Stimulated activated CD8-positive, alpha-beta memory T cell treated with anti-CD3 and anti-CD28 coated beads, Interleukin-4, amount 100 ng/mL, for 24 hours (primary cell): ENCODE measurements around the gene LRP4.
A peak's percentile ranks its signal among the peaks of the same experiment; 100 is the strongest.
"Not testable (repeated sequence)": the region's sequence is repeated elsewhere in the genome, so short reads cannot be mapped to it uniquely, and the experiment has no call there.

Source experiments
- DNase-seq: peaks from one replicate; pipeline ENCODE4 v3.0.0-alpha.2; 2020; ENCODE audit warnings: low read depth

LRP4 gene, protein sequence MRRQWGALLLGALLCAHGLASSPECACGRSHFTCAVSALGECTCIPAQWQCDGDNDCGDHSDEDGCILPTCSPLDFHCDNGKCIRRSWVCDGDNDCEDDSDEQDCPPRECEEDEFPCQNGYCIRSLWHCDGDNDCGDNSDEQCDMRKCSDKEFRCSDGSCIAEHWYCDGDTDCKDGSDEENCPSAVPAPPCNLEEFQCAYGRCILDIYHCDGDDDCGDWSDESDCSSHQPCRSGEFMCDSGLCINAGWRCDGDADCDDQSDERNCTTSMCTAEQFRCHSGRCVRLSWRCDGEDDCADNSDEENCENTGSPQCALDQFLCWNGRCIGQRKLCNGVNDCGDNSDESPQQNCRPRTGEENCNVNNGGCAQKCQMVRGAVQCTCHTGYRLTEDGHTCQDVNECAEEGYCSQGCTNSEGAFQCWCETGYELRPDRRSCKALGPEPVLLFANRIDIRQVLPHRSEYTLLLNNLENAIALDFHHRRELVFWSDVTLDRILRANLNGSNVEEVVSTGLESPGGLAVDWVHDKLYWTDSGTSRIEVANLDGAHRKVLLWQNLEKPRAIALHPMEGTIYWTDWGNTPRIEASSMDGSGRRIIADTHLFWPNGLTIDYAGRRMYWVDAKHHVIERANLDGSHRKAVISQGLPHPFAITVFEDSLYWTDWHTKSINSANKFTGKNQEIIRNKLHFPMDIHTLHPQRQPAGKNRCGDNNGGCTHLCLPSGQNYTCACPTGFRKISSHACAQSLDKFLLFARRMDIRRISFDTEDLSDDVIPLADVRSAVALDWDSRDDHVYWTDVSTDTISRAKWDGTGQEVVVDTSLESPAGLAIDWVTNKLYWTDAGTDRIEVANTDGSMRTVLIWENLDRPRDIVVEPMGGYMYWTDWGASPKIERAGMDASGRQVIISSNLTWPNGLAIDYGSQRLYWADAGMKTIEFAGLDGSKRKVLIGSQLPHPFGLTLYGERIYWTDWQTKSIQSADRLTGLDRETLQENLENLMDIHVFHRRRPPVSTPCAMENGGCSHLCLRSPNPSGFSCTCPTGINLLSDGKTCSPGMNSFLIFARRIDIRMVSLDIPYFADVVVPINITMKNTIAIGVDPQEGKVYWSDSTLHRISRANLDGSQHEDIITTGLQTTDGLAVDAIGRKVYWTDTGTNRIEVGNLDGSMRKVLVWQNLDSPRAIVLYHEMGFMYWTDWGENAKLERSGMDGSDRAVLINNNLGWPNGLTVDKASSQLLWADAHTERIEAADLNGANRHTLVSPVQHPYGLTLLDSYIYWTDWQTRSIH (N-terminal part only)

DNA sequence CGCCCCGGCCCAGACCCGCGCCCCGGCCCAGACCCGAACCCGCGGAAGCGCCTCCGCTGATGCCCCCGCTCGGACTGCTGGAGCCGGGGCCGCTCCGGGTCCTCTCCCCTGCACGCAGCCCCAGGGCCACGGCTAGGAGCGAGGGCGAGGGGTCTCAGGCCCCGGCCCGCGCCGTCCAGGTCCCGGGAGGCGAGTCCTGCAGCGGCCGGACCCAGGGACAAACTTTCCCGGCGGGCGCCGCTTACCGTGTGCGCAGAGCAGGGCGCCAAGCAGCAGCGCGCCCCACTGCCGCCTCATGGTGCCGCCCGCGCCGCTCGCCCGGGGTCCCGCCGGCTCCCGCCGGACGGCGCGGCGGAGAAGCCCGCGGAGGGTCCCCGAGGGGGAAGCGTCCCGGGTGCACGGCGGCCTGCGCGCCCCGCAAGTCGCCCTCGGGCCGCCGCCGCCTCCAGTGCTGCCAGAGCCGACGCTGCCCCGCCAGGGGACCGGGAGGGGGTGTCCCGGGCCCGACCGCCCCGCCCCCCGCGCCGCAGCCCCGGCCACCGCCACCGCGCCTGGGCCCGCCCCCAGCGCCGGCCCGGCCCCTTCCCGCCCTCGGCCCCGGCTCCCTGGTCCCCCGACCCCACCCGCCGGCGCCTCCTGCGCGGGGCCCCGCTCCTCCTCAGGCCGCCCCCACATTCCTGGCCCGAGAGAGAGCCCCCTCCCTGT is at the start of gene LRP4:
LRP4 (minus strand) TSS at position 468 of the 705 bp plus-strand sequence; CDS start at position 297, 171 bp downstream.
- peak; percentile 30 for DNase-seq

DNA sequence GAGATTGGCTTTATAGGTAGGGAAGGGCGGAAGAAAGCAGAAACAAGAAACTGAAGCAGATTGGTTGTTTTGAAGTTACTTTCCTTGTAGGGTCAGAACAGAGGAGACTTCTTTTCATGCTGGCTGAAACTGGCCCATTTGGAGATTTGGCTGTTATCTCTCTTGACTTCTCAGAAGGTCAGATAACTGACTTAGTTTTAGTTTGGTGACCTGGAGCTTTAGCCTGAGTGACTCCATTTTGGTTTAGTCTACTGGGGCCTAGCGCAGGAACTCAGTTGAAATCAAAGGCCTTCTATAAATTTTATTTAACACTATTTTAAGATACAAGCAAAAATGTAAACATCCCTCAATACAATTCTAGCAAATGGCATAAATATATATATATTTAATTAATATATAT is 49.6 kb upstream of the LRP4 start:
- no peak for DNase-seq

DNA sequence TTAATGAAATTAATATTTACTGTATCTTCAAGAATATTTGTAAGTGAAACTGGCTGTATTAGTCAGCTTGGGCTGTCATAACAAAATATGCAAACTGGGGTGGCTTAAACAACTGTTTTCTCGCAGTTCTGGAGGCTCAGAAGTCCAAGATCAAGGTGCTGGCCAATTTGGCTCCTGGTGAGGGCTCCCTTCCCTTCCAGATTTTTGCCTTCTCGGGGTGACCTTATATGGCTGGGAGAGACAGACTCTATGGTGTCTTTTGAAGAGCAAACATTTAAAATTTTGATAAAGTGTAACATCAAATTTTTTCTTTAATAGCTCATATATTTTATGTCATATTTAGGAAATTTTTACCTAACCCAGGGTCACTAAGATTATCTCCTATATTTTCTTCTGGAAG is 48.4 kb upstream of the LRP4 start:
- DNase-seq = no peak

DNA sequence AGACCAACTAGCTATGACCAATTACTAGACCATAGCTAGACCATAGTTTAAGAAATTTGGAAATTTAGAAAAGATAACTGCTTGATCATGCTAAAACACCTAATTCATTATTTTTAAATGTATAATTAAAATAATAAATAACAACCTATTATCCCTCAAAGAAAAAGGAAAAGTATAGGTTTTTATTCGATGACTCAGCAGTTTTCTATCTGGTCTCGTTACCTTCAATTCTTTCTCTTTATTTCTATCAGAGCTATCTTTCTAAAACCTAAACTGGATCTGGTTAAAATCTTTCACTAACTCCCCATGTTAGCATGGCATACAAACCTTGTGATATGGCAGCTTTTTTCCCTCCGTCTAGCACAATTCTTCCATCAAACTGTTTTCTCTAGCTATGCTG is 45.5 kb upstream of the LRP4 start:
- DNase-seq = no peak

DNA sequence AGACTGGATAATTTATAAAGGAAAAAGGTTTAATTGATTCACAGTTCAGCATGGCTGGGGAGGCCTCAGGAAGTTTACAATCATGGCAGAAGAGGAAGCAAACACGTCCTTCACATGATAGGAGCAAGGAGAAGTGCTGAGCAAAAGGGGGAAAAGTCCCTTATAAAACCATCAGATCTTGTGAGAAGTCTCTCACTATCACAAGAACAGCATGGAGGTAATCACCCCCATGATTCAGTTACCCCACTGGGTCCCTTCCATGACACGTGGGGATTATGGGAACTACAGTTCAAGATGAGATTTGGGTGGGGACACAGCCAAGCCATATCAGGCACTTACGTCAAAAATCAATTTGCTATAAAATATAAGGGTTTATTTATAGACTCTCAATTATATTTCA is 43.5 kb upstream of the LRP4 start:
- DNase-seq = not testable (repeated sequence)

DNA sequence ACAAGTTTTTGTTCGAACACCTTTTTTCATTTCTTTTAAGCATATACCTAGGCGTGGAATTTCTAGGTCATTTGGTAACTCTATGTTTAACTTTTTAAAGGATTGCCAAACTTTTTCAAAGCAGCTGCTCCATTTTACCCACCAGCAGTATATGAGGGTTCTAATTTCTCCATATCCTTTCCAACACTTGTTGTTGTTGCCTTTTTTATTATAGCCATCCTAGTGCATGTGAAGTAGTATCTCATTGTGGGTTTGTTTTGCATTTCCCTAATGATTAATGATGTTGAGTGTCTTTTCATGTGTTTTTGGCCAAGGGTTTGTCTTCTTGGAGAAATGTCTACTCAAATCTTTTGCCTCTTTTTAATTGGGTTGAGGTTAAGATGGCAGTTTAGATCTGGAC is 42.7 kb upstream of the LRP4 start:
- no peak for DNase-seq

DNA sequence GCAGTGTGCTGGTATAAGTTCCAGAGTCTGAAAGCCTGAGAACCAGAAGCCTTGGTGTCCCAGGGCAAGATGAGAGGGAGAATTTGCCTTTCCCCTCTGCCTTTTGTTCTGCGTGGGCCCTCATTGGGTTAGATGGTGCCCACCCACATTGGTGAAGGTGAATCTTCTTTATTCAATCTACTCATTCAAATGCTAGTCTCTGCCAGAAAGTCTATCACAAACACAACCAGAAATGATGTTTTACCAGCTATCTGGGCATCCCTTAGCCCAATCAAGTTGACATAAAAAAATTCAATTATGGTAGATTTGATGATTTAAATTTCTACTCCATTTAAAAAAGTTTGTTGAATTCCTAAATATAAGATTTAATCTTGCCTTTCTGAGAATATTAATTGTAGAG is 40.4 kb upstream of the LRP4 start:
- no peak for DNase-seq

DNA sequence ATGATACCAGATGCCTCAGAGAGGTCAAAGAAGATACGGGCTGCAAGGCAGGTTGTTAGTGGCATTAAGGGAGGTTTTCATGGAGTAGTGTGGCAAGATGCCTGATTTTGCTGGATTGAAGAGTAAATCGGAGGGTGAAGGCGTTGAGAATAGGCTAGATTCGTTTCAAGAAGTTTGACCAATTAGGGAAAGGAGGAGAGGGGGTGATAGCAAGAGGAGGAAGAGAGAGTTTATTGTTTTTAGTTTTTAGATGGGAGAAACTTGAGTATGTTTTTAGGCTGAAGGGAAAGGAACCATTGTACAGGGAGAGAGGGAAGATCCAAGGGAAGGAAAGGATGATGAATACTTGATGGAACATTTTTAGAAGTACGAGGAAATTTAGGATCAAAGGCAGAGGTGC is 34.7 kb upstream of the LRP4 start:
- no peak for DNase-seq

DNA sequence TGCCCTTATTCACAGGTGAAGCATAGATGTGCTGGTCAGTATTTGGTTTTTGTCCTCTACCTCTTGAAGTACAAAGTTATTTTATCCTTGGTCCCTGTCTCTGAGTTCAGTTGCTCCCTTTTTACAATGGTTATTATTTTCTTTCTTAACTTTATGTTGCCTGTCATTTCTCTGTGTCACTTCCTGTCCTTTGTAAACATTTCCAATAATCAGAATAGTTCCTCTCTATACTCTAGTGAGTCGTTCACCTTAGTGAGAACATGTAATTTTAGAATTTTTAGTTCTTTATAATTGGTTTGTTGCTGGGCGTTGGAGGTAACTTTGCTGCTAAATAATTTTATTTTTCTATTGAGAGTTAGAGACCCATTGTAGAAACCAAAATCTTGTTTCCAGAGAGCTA is 34.2 kb upstream of the LRP4 start:
- DNase-seq = no peak

DNA sequence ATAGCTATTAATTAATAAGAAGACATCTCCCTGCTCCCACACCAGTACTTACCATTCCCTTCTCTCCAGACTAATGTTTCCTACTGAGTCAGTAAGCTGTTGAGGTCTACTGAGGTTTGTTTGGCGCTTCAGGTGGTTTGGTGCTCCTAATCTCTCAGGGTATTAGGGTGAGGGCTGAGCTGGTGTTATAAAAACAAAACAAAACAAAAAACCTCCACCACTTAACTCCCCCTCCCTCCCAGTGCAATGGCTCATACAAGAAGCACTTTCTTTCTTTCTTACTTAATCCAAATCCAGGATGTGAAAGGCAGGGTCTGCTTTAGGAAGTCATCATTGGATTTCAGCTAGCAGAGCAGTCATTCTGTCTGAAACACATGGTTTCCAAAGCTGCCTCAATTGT is 33.5 kb upstream of the LRP4 start:
- no peak for DNase-seq

DNA sequence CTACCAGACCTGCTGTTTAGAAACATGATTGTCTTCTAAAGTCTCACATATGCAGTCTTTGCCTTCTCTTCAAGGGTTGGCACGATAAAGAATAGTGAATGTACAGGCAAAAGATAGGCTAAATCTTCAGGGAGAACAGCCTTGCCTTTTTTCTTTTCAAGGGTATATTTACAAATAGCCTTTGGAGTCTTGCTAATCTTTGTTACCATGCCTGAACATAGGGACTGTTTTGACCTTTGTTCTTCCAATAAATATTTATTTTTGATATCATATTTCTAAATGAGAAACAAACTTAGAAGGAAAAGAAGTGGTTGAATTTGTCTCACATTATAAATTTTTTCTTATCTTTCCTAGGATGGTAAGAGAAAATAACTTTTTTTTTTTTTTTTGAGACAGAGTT is 30.9 kb upstream of the LRP4 start:
- DNase-seq = no peak

DNA sequence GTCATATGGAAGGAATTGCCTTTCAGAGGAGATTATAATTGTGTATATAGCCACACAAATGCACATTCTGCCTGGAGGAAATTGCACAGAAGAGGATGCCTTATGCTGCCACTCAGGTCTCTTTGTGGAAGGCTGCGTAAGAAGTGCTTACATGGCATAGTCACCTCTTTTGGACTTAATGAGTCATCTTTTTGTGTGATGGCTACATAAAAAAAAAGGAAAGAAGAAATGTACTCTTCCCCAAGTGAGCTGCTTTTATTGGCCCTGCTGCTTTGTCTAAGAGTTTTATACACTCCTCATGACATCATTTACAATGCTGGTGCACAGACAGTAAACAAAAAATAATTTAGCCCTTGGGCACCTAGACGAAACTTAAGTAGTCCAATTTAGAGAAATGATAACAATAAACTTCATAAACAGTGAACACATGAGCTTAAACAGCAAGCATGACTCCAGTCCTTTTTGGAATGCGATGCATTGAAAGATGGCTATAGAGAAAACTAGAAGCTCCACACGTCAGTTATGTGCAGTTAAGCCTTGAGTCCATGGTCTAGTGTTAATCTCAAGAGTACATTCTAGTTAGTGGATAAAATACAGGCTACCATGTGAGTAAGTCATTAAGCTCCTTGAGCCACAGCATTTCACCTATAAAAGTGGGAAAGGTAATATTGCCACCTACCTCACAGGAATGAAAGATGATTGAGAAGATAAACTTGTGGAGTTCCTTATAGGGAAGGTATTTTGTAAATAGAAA is 30.2 kb upstream of the LRP4 start:
- no peak for DNase-seq

DNA sequence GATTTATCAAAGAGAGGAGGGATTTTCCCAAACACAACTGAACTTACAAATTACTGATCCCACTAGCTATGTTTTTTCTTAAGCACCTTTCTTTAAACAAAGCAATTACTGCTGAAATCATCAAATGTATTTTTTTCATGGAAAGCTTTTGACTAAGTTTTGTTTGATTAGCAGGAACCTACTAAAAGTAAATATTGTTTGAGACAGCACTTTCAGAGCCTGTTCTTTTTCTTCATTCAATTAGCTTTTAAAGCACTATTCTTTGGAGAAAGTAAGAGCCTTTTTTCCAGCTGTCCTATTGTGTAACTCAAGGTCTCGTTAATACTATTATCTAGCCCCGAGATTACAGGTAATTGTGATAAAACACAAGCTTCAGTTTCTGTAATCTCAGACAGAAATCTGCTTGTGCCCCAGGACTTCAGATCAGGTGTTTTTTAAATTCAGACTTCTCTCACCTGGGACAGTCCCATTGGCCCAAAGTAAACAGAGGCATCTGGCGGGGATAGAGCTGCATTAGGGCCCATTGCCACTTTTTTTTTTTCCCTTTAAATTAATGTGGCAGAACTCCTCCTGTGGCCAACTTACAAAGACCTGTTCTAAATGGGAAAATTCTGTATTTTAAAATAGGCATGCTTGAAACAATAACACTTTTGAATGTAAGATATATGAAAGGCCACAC is 29.2 kb upstream of the LRP4 start:
- no peak for DNase-seq

DNA sequence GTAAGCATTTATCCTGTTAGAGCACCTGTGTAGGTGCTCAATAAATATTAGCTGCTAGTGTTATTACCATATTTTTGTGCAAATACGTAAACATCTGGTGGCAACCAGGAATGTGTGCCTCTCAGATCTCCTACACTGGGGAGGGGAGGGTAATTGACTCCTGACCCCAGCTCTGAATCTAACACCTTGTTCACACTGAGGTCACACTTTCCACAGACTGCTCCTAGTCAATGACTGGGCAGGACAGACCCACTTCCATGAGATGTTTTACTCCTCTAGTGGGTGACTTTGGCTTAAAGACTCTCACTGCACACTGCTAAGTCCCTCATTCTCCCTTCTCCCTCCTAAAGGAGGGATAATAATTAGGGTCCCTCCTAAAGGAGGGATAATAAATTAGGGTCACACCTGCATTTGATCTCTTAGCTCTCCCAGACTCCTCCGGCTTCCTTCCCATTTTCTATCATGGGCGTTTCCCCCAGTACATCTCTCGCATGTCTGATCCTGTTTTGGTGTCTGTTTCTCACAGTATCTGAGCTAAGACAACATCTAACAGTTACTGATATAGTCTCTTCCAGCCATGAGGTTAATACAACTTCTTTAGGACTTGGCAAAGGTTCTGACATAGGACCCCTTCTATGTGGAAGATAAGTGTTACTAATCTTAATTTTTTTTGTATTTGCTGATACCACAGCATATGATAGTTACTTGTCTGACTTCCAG is 26.2 kb upstream of the LRP4 start:
- DNase-seq = no peak

DNA sequence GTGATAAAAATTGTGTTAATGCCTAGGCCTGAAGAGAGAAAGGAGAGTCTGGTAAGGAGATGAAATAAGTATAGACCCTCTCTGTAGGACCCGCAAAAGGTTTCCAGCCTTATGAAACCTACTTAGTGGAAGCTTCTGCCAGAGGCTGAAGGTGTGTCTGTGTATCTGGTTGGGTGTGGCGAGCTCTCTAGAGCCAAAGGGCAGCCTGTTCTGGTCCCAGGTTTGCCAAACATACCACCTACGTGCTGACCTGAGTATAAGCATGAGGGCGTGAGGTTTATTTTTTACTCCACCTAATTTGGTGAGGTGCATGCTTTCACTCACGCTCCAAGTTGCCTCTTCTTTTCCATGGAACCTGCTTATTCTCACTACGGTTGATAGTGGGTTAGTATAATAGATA is 23.8 kb upstream of the LRP4 start:
- DNase-seq = no peak

DNA sequence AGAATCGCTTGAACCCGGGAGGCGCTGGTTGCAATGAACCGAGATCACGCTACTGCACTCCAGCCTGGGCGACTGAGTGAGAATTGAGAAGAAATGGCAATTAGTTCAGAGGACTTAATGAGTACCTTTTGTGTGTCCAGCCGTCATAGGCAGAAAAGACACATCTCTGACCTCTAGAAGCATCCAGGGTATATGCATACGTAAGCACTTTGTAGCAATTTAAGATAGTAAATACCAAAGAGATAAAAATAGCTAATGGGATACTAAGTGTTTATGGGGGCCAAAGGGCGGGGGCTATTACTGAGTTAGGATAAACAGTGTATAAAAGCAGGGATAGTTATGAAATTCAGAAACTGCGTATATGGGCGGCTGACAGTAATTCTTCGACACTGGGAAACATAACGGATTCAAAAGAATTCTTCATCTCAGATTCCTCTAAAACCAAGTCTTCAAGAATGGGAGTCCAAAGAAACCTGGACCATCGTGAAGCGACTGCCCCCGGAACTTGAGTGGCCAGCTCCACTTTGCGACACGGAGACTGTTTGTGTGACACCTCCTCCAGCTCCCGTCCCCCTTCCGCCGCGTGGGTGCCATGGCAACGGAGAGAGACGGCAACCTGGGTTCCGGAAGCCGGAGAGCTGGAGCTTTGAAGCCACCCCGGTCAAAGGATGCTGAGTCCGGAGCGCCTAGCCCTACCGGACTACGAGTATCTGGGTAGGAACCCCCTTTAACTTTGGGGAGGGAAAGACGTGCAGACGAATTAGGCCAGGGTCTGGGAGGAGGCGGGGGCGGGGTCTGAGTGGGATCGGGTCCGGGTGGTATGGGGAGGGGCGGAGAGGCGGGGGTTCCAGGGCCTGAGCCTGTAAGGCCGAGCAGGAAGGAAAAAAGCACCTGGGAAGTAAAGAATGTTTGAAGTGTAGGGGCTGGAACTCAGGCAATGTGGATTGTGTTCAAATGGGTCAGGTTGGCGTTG is 18.1 kb upstream of the LRP4 start, which contains the start of gene CSTPP1:
CSTPP1 (plus strand) TSS at position 624 of the 973 bp plus-strand sequence; CDS start at position 669, 45 bp downstream.
- peak; percentile 90 for DNase-seq

DNA sequence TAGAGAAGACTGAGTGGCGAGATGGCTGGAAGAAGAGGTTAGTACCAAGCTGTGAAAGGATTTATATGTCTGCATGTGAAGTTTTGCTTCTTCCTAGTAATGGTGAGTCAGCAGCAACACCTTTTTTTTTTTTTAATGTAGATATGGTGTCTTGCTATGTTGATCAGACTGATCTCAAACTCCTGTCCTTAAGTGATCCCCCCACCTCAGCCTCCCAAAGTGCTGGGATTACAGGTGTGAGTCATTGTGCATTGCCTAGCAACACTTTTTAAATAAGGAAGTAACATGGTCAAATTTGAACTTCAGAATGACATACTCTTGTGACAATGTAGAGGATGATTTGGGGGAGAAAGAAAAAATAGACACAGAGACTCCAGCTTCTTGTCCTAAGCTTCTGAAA is 11.7 kb upstream of the LRP4 start:
- no peak for DNase-seq

DNA sequence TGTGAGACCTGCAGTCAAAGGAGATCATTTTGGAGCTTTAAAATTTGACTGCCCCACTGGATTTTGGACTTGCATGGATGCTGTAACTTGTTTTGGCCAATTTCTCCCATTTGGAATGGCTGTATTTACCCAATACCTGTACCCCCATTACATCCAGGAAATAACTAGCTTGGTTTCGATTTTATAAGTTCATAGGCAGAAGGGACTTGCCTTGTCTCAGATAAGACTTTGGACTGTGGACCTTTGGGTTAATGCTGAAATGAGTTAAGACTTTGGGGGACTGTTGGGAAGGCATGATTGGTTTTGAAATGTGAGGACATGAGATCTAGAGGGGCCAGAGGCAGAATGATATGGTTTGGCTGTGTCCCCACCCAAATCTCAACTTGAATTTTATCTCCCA is 10.4 kb upstream of the LRP4 start:
- DNase-seq = not testable (repeated sequence)
